Occipital lobe (tissue), 2 donors: ENCODE results near the gene CACNA1D. TPM values are rescaled to one million over a fixed set of nuclear protein-coding genes. Genes with fewer than 3 reads are reported as not detected.
"Not testable (repeated sequence)": the region's sequence is repeated elsewhere in the genome, so short reads cannot be mapped to it uniquely, and the experiment has no call there.

Experiments
- DNase-seq: peaks from one replicate; lab custom pipeline; 2025; lab: John Stamatoyannopoulos, UW
- total RNA-seq: library from RNA; depleted of rRNA; stranded (reverse); fragments of >200 nt; gene quantifications from one replicate; pipeline ENCODE4 v1.2.3, GENCODE V29; 2014

The CACNA1D gene
- total RNA-seq, 1 donor from 2014 or later, result 14.0 TPM

DNA sequence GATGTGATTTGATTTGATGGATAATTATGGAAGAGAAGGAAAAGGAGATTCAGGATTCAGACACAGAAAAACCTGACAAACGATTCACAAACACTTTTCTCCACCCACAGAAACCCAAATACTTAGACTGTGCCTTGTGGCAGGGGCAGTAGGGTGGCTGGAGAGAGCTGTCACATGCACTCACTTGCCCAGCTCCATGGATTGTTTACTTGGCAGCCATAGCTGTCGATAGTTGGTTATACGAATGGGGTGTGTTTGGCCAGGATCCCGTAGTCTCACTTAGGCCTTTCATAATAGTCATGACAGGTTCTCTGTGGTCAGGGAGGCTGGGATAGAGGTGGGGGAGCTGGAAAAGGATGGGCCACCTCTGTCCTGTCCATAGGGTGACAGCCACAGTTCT is 76.9 kb downstream of the CACNA1D start:
- DNase-seq, result no peak

DNA sequence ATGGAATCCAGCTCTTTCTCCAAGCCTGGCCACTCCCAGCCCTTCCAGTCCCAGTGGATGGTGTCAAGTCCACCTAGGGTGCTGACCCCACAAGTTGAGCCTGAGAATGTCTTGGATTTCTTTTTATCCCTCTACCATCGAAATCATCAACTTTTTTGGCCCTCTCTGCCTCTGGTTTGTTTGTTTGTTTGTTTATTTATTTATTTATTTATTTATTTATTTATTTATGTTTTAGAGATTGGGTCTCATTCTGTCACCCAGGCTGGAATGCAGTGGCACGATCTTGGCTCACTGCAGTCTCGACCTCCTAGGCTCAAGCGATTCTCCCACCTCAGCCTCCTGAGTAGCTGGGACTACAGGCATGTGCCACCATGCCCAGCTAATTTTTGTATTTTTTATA is 77.8 kb downstream of the CACNA1D start:
- DNase-seq, result not testable (repeated sequence)

DNA sequence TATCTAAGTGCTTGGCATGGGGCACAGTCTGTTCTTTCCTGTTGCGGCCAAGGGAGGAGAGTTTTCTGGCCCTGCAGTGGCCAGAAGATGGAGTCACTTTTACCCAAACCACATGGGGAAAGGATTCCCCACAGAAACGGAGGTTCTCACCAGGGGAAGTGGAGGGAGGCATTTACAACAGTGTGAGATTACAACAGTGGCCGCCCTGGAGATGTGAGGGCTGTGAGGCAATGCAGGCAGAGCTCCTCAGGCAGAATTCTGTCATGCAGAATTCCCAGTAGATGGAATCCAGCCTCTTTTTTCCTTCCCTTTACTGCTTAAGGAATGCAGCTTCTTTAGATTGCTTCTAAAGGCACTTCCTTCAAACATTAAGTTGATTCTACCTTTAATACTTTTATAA is 83.1 kb downstream of the CACNA1D start:
- no peak for DNase-seq

DNA sequence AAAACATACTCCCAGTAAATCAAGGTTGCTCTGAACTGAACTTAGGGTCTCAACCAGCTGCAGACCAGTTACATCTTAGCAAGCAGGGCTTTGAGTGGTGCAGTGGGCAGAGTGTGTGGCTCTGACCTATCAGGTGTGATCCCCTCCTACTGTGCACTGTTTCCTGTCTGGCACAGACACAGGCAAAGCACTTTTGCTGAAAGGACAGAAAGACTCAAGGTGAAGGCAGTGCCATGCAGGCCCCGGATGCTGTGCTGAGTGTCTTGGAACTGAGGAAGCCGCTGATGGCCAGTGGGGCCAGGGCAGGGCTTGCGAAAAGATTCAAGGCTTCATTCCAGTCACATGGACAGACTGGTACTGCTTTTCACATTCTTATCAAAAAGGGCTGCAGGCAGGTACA is 85.2 kb downstream of the CACNA1D start:
- DNase-seq, result no peak

DNA sequence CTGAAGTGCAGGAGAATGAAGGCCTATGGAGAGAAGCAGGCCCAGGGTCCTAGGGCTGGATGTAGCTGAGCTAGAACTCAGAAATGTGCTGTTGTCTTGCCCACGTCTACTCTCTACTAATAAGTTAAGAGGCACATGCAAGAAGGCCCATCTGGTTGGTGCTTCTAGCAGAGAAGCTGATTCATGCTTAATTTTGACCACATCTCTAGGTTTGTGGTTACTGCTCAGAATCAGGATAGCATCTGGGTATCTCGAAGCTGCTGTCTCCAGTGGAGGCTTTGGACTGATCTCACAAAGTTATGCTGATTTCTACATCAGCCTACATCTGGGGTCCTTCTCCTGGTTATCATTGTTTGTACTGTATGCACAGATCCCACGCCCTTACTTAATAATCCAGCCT is 87.3 kb downstream of the CACNA1D start:
- DNase-seq, result no peak

DNA sequence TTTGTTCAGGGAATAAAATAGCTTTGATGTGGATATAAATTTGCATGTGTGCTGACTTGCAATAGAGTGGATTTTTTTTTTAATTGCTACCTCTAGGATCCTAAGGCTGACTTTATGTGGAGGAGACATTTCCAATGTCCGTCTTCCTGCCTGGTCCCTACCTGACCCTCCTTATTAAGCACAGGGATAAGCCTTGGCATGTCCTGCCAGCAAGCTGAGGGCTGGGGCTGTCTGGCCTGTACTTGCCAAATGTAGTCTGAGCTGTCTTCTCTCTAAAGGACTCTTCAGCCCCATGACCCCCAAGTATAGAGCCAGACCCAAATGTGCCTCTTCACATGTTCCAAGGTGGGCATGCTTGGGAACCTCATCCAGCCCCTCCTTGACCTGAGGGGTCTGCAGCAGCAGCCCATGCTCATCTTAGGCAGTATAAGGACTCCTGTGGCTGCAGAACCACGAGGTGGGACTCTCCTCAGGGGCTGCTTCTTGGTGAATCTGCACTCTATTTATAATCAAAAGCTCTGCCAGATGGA is 88.8 kb downstream of the CACNA1D start:
- DNase-seq, result no peak

DNA sequence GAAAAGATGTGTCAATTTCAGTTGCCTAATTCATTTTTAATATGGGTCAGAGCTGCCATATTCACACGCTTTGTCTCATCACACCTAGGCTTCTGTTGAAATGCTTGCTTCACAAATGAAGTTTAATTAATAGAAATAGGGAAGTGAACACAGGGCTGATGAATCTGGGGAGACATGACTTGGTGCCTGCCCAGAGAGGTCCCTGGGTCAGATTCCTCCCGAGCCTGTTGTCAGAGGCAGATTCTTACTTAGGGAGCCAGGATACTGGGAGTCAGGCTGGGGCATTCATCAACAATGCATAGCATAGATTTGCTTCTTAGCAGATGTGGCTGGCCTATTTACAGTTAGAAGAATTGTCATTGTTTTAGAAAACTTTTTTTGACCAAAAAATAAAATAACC is 90.6 kb downstream of the CACNA1D start:
- DNase-seq, result no peak

DNA sequence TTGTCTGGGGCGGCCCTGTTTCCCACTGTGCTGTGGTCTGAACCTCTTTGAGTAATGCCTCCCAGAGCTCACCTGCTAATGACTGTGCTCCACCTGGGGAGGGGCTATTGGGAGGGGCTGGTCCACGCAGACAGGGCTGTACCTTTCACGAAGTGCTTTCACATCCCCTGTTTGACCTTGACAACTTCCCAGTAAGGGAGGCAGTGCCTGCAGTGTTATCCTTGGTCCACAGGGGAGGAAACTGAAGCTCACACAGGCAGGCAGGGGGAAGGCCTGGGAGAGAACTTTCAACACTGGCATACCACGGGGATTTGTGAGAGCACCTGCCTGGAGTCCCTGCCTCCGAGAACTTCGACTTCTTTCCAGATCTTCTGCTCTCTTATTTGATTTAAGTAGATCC is 91.2 kb downstream of the CACNA1D start:
- no peak for DNase-seq

DNA sequence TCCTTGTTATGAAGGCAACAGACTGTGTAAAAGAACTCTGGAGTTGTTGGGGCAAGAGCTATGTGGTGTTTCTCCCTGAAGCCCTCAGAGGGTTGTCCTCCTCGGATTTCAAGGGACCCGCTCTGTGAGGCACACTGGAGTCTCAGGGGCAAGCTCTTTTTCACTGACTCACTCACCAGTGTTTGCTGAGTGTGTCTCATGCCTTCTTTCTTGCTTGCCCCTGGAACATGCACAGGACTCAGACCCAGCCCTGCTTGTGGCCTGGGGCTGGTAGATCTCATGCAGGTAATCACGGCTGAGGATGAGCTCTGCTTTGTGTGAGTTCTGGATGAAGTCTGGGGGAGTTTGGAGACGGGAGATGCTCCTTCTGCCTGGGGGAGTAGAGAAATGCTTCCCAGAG is 93.7 kb downstream of the CACNA1D start:
- DNase-seq, result no peak

DNA sequence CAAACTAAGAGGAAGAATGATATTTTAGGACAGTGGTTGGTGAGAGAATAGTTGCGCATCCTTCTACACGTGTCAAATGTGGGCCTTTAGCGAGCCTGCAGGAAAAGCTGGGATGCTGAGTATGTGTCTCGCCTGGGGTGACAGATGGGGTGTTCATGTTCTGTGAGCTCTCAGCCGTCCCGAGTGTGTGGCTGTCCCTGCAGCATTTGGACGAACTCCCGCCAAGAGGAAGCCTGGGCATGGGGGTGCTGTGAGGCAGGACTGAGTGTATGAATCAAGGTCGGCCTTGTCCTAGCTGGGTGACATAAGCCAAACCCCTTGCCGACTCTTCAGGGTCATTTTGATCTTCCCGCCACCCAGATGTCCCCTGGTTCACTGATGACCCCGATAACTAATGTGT is 94.8 kb downstream of the CACNA1D start:
- no peak for DNase-seq

DNA sequence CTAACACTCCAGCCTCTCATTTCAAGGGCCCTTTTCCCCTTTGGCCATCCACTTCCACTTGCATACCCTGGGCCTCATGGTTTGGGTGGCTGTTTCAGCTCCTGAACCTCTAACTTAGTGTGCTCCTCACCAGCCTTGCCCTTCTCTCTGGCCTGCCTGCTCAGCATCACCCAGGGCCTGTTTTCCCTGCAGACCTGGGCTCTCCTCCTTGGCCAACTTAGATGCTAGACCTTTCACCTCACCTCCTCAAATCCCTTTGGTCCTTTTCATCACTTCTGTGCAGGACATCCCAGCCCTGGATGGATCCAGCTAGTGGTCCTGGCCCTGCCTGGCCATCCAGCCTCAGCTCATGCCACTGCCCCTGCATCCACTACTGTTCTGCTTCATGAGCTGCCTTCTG is 95.4 kb downstream of the CACNA1D start:
- no peak for DNase-seq

DNA sequence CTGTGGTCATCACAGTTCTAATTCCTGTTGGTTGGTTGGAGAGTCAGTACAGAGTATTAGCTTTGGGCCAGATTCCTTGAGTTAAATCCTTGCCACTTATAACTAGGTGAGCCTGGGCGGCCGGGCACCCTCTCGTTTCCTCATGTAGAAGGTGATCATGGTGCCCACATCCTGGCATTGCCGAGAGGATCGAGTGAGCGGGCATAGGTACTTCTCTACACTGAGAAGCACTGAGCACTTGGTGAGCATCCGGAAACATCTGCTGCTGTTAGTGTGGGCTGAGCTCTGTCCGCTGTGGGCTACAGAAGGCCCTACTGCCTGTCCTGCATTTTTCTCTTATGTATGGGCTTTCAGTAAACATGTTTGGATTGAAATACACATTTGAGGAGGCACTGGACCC is 96.2 kb downstream of the CACNA1D start:
- DNase-seq, result no peak

DNA sequence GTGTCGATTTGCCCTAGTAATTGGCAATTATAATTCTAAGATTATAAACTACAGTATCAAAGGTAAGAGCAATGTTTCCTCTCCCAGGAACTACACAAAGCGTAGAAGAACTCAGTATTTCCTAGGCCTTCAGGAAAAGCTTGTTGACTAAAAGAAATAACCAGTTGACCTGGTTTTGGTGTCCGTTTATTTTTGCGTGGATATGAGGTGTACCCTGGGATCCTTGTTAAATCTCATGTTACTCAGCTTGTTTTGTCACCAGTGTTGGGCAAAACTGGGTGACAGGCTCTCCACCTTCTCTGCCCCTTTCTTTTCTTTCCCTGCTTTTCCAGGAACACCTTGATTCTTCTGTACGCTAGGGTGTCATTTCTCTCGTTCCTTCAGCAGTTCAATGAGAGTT is 97.2 kb downstream of the CACNA1D start:
- no peak for DNase-seq

DNA sequence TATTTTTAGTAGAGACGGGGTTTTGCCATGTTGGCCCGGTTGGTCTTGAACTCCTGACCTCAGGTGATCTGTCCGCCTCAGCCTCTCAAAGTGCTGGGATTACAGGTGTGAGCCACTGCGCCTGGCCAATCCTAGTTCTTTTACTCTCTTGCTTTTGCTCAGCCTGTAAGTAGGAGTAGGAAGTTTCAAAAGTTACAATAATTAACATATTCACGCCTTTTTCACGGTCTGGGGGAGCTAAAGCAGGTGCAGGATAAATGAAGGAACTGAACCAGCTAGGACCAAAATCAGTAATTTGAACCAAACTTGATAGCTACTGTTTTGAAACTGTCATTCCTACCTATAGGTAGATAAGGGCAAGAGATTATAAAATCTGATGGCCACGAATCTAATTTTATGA is 98.5 kb downstream of the CACNA1D start:
- DNase-seq, result no peak

DNA sequence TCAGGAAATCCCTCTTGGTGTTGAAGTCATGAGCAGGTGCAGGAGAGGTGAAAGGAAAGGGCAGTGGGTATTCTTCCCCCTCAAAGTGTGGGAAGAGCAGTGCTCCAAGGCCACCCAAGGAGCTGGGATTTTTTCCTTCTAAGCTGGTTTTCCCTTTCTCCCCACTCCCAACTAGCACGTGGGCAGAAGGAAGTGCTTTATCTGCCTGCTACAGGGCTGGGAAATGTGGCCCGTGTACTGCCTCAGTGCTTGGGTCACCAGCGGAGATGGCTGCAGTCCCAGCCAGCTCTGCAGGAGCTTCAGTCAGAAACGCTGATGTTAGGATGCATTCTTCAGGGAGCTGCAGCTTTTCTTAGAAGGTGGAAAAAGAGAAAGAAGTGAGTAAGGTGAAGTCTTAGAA is 99.2 kb downstream of the CACNA1D start:
- DNase-seq, result no peak

DNA sequence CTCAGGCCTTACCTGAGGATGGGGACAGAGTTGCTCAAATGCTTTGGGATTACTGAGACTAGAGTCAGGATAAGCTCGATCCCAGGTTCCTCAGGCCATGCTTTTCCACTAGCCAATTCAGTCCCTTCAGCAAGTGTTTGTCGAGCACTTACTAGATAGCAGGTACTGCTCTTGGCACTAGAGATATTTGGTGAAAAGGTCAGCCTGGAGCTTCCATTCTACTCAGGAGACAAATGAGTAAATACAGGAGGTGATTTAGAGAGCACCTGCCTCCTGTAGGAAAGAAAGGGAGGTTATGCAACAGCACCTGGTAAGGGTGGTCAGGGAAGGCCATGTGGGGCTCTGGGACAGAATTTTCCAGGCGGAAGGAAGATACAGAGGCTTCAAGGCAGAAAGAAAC is 99.9 kb downstream of the CACNA1D start:
- no peak for DNase-seq

DNA sequence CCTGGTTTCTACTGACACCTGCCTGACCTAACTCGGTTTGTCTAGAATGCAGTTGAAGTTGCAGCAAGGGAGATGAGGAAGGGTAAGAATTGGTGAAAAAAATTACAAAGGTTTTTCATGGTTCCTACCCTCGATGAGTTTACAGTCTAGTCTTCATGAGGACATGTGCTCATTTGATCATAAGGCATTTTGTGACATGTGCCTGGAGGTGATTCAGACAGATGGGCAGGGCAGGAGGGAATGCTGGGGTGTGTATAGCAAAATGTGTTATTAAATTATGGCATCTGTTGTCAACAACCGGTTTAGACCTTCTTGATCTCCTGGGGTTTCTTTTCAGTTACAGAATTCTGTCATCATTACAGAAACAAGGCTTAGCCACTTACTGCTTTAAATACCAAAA is 101.2 kb downstream of the CACNA1D start:
- no peak for DNase-seq

DNA sequence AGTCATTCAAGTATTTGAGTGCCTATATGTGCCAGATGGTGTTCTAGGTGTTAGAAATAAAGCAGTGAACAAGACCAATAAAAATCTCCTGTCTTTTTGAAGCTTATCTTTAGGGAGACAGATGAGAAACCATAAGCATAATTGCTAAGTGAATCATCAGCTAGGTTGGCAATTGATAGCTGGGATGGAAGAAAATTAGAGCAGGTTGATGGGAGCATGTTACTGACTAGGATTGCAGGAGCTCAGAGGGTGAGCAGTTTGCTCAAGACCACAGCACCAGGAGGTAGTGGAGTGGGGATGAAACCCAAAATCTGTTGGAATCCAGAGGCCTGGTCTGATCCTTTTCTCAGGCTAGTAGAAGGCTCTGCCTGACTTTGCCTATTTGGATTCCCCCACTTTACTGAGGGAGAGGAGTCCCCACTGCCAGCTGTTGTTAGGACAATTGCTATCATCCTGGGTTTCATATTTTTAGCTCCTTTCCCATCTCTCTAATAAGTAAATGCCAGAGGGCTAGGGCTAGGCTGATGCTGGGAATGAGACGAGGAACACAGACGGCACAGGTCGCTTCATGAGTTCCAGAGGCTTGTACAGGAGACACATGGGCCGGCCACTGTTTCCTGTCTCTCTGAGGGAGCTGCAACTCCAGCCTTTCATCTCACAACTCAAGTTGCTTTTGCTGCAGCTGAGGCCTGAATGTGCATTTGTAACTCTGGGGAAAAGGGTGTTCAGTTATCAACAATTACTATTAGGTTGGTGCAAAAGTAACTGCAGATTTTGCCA is 102.9 kb downstream of the CACNA1D start:
- no peak for DNase-seq

DNA sequence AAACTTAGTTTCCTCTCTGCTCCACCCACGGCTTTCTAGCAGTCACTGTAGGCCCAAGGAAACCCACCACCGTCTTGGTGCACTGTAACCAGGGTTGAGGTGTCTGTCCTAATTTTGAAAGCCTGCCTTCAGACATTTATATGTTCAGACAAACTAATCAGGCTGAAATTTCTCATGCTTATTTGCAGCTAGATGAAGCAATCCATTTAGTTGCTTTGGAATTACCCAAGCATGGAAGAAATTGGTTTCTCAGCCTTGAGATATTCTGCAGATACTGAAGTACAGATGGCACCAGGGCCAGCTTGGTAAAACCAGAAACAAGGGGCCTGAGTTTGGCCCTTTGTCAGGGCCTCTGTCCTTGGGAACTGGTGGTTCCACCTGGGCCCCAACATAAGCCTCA is 105.4 kb downstream of the CACNA1D start:
- DNase-seq, result no peak

DNA sequence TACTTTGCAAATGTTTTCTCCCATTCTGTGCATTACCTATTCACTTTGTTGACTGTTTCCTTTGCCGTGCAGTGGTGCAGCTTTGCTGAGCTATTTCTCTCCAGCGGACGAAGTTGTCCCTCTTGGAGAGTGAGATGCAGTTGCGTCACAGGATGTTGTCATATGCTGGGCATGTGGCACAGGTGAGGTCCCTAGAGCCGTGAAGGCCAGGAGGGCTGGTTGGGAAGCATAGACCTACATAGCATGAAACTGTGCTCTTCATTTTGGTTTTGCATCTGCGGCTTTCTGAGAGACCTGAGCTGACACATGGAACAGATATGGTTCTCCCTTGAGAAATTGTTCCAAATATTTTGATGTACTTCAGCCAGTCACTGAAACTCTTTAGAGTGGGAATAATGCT is 108.5 kb downstream of the CACNA1D start:
- no peak for DNase-seq

DNA sequence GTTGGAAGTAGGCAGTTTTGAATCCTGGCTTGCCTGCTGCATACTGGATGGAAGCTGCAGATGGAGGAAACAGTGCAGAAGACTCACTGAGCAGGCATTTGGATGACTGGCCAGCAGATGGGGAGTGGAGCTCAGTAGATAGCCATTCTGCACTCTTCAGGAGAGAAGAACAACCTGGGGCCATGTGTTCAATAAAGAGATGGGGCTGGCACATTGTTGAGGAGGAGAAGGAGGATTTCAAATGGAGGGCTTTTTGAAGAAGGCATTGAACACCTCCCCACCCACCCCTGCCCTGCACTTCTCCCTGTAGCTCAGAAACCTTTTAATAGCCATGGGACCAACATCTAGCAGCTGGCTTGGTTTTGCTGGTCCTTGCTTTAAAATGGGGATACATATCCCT is 109.8 kb downstream of the CACNA1D start:
- no peak for DNase-seq

DNA sequence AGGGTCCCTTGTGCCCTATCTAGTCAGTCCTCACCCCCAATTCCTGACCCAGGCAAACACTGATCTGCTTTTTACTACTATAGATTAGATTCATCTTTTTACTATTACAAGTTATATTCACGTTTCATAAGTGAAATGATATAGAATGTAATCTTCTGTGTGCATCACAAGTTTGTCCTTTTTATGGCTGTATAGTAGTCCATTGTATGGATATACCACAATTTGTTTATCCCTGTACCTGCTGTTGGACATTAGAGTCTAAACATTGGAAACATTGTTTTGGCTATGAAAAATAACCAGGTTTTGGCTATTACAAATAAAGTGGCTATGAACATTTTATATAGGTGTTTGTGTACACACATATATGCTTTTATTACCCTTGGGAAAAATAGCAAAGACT is 112.4 kb downstream of the CACNA1D start:
- DNase-seq, result no peak

DNA sequence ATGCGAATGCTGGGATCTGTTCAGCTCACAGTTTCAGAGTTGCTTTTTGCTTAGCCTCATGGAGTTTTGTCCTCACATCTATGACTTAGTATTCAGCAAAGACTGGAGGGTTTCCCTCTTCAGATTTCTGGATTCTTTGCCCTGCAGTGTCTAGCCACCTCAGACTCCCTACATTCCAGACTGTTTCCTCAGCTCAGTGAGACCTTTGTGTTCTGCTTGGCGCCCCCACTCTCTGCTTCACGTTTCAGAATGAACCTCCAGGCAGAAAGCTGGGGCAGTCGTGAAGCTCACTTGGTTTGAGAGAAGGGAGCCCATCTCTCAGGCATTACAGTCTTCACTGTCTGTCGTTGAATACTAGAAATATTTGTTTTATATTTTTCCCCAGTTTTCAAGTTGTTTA is 118.1 kb downstream of the CACNA1D start:
- DNase-seq, result no peak

DNA sequence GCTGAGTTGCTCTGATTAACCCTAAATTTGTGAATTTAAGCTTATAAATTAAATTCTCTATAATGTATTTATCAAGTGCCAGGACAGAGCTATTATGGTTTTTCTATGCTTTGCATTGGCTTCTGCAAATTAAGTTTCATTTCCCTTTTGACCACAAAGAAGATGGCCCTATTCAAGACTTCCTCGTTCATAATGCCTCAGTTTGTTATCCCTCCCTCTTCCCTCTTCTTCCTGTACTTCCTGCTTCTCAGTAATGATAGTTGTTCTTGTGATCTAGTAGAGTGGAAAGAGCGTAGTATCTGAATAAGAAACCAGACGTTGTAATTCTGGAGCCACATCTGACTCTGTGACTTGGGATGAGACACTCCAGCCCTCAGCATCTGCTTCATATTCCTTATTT is 118.7 kb downstream of the CACNA1D start:
- no peak for DNase-seq
